ENCODE results near the gene GGT6.

DNA sequence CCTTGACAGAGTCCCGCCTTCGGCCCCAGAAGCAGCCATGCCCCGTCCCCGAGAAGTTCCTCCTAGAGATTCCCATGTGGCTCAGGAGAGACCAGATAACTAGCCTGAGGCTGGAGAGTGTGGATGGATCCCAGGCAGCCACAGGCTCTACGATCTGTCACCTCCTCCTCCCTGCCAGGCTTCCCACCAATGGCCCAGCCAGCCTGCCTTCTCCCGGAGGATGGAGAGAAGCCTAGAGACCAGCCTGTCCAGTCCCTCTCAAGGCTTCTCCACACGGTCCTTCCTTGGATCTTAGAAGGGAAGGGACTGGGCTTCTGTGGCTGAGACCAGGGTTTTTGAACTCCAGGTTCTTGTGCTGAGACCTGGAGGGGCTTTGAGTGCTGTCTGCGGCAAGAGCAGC, 22.3 kb upstream of the GGT6 start:
- no peak for TF ChIP-seq POLR2A (IDR thresholded peaks at IDR 0.05; ENCODE audit: low read depth, low read length)
- TF ChIP-seq TAF1 (IDR thresholded peaks at IDR 0.05; ENCODE audit: borderline replicate concordance, low read depth, low read length) = no peak
